SIG-M5 treated with dmso at 0.1 percent for 504 hours (cell line): ENCODE data around the gene NBPF11.
A peak's percentile ranks its signal among the peaks of the same experiment; 100 is the strongest.
"Not testable (repeated sequence)": the region's sequence is repeated elsewhere in the genome, so short reads cannot be mapped to it uniquely, and the experiment has no call there.

Experiments
- DNase-seq: peaks from one replicate; lab custom pipeline; 2025; ENCODE audit not compliant: unreplicated experiment; lab: John Stamatoyannopoulos, UW

Gene NBPF11

DNA sequence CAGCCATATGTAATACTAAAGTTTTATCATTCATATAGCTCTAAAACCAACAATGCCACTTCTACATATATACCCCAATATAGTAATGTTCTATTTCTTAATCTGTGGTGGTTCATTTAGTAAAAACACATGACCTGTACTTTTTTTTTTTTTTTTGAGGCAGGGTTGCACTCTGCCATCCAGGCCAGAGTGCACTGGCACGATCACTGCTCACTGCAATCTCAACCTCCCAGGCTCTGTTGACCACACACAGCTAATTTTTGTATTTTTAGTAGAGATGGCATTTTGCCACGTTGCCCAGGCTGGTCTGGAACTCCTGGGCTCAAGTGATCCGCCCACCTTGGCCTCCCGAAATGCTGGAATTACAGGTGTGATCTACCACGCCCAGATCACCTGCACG is 2.1 kb downstream of the NBPF11 start:
- DNase-seq = not testable (repeated sequence)

DNA sequence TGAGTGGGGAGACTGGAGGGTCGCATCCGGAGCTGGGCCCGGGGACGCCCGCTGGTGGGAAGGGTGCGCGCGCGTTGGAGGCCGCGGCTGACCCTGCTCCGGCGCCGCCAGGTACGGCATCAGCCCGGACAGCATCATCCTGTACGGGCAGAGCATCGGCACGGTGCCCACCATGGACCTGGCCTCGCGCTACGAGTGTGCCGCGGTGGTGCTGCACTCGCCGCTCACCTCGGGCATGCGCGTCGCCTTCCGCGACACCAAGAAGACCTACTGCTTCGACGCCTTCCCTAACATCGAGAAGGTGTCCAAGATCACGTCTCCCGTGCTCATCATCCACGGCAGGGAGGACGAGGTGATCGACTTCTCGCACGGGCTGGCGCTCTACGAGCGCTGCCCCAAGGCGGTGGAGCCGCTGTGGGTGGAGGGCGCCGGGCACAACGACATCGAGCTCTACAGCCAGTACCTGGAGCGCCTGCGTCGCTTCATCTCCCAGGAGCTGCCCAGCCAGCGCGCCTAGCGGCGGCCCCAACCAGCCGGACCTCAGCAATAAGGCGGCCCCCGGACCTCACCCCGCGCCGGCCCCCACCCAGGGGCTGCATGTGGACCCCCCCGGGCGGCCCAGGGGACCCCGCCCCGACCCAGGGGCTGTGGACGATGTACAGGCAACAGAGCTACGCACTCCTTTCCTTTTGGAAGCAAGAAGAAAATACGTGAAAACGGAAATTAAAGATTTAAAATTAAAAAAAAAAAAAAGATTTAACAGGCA is 2.8 kb downstream of the NBPF11 start:
- DNase-seq = not testable (repeated sequence)

DNA sequence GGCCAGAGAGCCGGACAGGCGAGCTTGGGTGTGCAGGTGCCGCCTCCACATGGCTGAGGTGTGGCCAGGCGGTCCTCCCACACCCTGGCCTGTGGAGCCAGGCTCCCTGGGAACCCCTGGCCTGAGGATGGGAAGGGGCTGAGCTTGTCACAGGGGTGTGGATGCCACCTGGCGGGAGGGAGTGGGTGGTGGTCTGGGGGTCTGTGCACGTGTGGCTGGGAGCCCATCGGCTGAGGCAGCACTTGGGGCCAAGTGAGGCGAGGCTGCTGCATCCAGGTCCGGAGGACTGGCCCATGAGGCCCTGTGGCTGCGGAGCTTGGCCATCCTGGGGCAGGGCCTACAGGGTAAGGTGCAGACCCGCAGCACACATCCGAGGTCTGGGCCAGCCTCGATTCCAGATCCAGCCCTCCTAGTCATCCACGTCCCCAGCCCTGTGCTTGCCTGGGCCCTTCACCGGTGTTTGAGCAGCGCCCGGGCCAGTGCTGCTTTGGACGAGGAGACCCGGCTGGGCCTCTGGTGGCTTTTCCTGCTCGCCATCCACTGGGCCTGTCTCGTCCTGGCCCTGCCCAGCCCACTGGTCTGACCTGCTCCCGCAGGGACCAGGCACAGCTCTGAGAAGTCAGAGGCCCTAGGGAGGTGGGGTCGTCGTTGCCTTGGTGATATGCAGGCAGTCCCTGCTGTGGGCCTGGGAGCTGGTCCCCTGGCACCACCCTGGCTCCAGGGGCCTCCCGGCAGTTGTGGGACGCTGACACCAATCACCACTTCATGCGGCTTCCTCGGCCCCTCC is 4.8 kb downstream of the NBPF11 start:
- DNase-seq = not testable (repeated sequence)

DNA sequence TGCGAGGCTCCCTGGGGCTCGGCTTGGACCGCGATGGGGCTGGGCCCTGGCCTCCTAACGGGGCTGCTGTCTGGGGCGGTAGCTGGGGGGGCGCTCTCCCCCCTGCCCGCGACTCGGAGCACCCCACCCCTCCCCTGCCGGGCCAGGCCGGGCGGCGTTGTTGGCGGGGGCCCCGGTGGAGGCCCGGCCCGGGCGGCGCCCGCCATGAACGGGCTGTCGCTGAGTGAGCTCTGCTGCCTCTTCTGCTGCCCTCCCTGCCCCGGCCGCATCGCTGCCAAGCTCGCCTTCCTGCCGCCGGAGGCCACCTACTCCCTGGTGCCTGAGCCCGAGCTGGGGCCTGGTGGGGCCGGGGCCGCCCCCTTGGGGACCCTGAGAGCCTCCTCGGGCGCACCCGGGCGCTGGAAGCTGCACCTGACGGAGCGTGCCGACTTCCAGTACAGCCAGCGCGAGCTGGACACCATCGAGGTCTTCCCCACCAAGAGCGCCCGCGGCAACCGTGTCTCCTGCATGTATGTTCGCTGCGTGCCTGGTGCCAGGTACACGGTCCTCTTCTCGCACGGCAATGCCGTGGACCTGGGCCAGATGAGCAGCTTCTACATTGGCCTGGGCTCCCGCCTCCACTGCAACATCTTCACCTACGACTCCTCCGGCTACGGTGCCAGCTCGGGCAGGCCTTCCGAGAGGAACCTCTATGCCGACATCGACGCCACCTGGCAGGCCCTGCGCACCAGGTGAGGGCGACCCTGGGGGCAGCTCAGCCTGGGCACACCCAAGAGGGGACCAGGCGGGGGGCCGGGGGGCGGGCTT is 5.7 kb downstream of the NBPF11 start:
- DNase-seq = not testable (repeated sequence)

DNA sequence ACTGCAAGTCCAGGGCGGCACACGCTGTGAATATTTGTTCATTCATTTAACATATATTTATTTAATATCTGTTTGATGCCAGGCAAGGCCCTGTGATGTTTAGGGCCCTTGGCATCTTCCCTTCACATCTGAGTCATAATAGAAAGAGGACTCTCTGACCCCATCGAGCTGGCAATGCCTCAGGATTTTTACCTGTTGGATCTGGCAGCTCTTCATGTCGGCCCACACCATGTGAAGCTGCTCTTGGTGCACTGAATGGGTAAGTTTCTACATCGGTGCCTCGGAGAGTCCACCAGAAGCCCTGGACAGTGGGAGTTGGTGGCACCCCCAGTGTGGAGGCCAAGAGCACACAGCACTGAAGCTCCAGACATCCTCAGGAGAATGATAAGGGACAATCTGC is 8.9 kb downstream of the NBPF11 start:
- DNase-seq = not testable (repeated sequence)

DNA sequence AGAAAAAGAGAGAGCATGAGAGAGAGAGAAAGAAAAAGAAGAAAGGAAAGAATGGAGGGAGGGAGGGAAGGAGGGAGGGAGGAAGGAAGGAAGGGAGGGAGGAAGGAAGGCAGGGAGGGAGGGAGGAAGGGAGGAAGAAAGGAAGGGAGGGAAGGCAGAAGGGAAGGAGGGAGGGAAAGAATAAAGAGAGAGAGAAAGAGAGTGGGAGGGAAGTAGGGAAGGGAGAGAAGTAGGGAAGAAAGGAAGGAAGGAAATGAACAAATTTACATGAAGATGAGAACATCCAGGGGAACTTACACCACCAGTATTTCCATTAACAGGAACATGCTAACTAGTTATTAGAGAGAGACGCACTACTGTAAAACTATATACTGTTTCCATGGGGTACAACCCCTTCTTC is 10.1 kb downstream of the NBPF11 start:
- not testable (repeated sequence) for DNase-seq

DNA sequence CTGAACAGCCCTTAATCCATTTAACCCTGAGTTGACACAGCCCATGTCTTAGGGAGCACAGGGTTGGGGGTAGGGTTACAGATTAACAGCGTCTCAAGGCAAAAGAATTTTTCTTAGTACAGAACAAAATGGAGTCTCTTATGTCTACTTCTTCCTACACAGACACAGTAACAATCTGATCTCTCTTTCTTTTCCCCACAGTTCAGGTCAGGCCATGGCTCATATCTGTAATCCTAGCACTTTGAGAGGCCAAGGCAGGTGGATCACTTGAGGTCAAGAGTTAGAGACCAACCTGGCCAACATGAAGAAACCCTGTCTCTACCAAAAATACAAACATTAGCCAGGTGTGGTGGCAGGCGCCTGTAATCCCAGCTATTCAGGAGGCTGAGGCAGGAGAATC is 13.5 kb downstream of the NBPF11 start:
- not testable (repeated sequence) for DNase-seq

DNA sequence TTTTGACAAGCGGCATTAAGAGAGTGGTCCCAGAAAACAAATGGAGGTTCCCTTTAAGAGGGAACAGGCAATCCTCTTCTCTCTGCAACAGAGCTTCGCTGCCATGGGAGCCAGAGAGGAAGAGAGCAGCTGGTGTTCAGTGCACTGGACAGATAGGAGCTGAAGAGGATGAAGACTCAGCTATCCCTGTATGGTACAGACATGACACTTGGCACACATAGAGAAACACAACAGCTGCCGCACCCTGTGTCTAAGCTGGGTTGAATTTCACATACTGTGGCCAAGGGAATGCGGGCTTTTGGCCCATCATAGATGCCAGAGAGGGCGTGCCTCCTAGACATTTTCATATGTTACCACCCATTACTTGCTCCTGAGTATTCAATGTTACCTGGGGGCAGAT is 29.7 kb downstream of the NBPF11 start:
- not testable (repeated sequence) for DNase-seq

DNA sequence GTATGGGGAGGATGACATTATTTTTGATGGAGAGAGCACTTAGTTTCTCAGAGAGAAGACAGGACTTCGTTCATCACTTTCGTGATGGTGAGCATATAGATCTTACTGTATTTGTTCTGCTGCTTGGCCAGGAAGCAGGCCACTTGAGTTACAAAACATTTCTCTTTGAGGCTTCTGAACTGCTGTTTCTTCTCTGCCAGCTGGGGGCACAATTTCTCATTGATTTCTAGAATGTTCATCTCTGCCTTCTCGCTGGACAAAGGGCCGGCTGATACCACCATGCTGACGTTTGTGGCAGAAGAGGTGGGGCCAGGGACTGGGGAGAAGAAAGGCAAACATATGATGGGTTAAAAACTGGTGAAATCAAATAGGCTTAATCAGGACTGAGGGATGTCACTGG is 31.7 kb downstream of the NBPF11 start:
- not testable (repeated sequence) for DNase-seq

DNA sequence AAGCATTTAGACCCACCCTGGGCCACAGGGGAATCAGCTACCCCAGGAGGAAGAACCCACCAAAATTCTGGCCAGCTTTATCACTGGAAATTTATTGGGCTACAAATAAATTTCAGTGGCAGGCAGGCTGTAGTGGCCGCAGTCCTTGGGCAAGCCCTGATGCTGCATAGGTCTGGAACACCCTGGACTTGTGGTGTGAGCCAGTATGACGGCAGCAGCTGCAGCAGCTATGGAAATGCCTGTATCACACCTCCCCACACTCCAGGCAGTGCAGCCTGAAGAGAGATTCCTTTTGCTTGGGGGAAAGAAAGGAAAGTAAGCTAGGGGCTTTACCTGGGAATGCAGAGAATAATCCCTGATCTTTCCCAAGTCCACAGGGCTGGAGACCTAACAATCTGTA is 56.3 kb downstream of the NBPF11 start:
- not testable (repeated sequence) for DNase-seq

DNA sequence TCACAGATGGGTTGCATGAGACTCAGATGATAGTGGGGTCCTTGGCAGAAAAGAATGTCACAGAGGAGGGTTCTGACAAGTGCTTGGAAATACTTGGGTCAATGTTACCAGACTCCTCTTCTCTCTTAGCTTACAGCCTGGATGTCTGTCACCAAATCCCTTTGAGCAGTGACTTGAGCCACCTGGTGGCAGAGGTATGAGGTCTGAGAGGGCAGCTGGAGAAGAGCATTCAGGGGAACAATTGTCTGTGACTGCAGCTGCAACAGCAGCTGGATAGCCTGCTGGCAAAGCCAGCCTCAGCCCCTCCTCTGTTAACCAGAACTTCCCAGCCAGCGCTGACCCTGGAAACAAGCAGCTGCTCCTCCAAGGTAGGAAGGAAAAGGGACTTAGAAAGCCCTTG is 65.9 kb downstream of the NBPF11 start:
- peak; percentile 27 for DNase-seq

DNA sequence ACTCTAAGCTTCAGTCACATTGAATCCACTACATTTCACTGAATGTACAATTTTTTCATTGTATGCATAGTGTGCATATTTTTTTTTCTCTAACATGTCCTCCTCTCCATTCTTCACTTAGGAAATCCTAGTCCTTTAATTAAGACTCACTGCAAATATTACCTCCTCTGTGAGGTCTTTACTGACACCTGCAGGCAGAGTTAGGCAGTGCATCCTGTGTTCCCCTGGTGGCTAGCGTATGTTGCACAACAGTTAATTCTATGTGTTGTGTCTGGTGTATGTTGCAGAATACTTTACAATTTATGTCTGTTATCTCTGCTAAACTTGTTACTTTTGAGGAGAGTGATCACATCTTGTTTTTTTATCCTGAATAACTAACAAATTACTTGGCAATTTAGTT is 70.9 kb downstream of the NBPF11 start:
- not testable (repeated sequence) for DNase-seq

DNA sequence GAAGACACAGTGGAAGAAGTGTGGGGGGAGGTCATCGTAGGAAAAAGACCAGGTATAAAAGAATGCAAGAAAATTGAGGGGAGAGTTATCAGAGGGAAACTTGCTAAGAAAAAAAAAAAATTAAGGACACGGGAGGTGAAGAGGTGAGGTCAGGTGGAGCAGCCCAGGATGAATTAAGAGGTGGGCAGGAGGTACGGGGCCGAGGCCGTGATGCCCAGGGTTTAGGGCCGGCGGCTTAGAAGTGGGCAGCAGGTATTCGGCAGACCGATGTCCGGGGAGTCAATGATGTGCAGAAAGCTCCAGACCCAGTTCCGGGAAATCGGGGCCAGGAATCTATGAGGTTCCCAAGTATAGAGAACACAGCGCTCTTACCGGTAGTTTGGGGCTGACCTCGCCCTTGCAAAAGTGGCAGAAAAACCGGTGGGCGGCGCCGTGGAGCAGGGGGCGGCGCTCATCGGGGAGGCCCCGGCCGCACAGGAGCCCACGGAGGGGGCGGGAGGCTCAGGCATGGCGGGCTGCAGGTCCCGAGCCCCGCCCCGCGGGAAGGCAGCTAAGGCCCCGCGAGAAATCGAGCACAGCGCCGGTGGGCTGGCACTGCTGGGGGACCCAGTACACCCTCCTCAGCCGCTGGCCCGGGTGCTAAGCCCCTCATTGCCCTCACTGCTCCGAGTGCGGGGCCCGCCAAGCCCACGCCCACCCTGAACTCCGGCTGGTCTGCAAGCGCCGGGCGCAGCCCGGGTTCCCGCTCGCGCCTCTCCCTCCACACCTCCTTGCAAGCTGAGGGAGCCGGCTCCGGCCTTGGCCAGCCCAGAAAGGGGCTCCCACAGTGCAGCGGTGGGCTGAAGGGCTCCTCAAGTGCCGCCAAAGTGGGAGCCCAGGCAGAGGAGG is 73.2 kb downstream of the NBPF11 start:
- not testable (repeated sequence) for DNase-seq

DNA sequence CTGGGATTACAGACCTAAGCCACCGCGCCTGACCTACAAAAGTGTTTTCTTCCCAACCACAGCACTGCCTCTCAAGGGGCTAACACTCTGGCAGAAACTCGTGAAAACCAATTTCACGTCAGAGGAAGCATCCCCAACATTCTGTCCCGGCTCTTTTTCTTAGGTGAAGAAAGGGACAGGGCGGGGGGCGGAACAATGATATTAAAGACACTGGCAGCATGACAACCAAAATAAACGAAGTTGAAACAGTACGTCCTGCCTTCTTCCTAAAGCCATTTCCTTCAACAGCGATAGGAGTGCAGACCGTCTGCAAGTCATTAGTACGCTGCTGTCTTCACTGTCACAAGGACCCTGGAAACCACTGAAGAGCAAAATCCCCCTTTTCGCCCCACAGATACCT is 74.0 kb downstream of the NBPF11 start:
- not testable (repeated sequence) for DNase-seq

DNA sequence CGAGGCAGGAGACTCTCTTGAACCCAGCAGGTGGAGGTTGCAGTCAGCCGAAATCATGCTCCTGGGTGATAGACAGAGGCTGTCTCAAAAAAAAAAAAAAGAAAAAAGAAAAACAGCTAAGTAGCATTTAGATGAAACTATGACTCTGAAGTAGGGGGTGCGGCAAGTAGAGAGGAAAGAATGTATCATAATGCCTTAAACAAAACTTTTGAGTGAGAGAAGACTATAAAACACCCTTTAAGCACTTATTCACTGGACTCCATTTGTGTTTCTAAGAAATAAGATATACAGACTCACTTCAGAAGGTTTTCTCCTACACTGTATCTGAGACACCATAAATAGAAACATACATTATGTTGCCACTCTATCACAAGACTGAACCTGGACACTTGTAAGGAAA is 74.6 kb downstream of the NBPF11 start:
- not testable (repeated sequence) for DNase-seq

DNA sequence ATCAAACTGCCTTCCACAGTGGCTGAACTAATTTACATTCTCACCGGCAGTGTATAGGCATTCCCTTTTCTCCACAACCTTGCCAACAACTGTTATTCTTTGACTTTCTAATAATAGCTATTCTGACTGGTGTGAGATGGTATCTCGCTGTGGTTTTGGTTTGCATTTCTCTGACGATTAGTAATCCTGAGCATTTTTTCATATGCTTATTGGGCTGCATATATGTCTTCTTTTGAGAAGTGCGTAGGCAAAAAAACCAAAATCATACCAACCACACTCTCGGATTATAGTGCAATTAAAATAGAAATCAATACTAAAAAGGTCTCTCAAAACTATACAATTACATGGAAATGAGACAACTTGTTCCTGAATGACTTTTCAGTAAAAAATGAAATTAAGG is 78.7 kb downstream of the NBPF11 start:
- not testable (repeated sequence) for DNase-seq

DNA sequence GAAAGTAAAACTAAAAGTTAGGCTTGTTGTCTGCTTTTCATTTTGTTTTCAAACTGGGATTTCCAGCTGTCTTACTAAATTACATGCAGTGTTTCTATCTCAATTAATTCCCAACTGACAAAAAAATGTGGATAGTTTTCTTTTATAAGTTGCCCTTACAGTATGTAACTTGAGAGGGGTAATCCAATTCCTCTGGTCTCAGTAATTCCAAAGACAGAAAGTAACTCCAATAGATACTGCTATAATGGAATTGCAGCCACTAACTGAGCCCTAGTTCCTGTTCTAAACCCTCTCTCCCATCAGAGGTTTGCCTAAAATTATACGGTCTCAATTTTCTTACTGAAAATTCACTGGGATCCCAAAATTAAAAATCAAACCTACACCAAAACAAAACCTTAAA is 83.5 kb downstream of the NBPF11 start:
- DNase-seq = not testable (repeated sequence)

DNA sequence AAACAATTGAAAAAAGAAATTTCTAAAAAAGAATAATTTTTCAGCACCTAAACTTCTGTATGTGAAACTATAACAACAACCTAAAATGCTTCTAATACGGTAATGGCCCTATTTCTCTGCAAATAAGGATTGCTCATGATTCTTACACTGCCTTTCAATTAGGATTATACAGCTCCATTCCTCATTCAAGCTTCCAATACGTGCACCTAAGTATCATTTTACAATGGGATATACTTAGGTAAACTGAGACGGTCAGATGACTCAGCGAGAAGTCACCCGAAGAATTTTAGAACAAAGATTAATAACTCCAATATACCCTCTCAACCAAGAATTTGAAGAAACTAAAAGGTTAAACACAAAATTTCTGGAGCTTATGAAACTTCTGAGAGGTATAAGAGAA is 83.9 kb downstream of the NBPF11 start:
- DNase-seq = not testable (repeated sequence)

DNA sequence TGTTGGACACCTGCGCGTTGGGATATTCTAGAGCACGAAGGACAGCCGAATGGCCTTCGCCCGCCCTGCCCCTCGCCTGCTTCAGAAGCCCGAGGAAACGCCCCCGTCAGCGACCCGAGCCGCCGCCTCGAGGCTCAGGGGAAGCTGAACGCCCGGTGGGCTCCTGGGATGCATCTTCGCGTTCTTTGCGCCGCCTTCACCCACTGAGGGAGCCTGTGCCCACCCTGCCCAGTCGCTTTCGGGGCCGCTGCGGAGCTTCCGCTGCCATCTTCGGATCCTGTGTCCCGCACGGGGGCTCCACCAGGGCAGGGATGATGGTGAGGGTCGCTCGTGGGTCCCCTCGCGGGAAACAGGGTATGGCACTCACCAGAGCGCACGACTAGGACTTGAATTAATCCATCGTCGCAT is 91.8 kb downstream of the NBPF11 start:
- DNase-seq = not testable (repeated sequence)

DNA sequence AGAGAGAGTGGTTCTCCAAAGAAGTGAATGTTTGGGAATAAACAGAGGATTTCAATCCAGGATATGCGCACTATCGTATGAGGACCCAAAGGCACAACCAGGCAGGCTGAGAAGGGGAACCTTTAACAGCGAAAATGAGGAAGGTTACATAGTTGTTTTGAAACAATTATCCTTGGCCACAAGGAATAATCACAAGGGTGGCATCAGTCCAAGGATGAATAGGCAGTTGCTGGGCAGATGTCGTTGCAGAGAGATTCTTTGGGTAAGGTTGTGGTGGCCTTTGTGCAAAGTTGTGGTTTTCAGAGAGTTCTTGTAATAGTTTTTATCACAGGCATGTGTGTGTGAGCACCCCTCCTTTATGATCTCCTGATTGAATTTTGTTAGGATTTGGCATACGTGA is 94.7 kb downstream of the NBPF11 start:
- DNase-seq = peak; percentile 44
